HepG2 (cell line): Measurements from ENCODE around the gene FGD5. TPM values are rescaled to one million over a fixed set of nuclear protein-coding genes. Genes with fewer than 3 reads are reported as not detected.

Experiments used
- ARID2 ChIP-seq: sonication (generic); formaldehyde crosslinking; IDR thresholded peaks from 2 replicates; pipeline ENCODE4 v1.8.1; 2022; ENCODE audit warnings: mild to moderate bottlenecking, missing genetic modification reagents, borderline replicate concordance
- ASH2L ChIP-seq: fragments of 300-600, 200-600 bp; sonication (generic); IDR thresholded peaks from 2 replicates; pipeline ENCODE4 v1.7.0; 2017; ENCODE audit warnings: low read depth, mild to moderate bottlenecking, moderate library complexity, mixed read lengths, low read length; ENCODE audit not compliant: insufficient read length
- CENPT ChIP-seq: sonication (generic); formaldehyde crosslinking; IDR thresholded peaks from 2 replicates; pipeline ENCODE4 v1.8.0; 2022; ENCODE audit warnings: low read depth, mild to moderate bottlenecking, moderate library complexity, missing genetic modification reagents
- MIER2 ChIP-seq: IDR thresholded peaks from 2 replicates; pipeline ENCODE4 v1.6.1; 2016; ENCODE audit warnings: missing biosample characterization, missing genetic modification reagents
- NCOA1 ChIP-seq: sonication (generic); formaldehyde crosslinking; IDR thresholded peaks from 2 replicates; pipeline ENCODE4 v1.9.0; 2021; ENCODE audit warnings: missing genetic modification reagents
- PRDM10 ChIP-seq: sonication (generic); formaldehyde crosslinking; IDR thresholded peaks from 2 replicates; pipeline ENCODE4 v1.4.0; 2020; ENCODE audit warnings: low read depth, missing genetic modification reagents
- SOX5 ChIP-seq: IDR thresholded peaks from 2 replicates; pipeline ENCODE4 v1.6.1; 2016; ENCODE audit warnings: borderline replicate concordance
- ZBTB7B ChIP-seq: sonication (generic); formaldehyde crosslinking; IDR thresholded peaks from 2 replicates; pipeline ENCODE4 v1.4.0; 2020; ENCODE audit warnings: missing genetic modification reagents
- ZNF562 ChIP-seq: sonication (generic); formaldehyde crosslinking; IDR thresholded peaks from 2 replicates; pipeline ENCODE4 v1.8.0; 2022; ENCODE audit warnings: missing genetic modification reagents, borderline replicate concordance
- ZNF614 ChIP-seq: IDR thresholded peaks from 2 replicates; pipeline ENCODE4 v1.6.1; 2018; ENCODE audit warnings: missing biosample characterization, missing genetic modification reagents, inconsistent platforms, borderline replicate concordance
- ZNF737 ChIP-seq: sonication (generic); formaldehyde crosslinking; IDR thresholded peaks from 2 replicates; pipeline ENCODE4 v1.5.0; 2020; ENCODE audit warnings: missing genetic modification reagents, mild to moderate bottlenecking, borderline replicate concordance
- ZNF891 ChIP-seq: sonication (generic); formaldehyde crosslinking; IDR thresholded peaks from 2 replicates; pipeline ENCODE4 v1.5.0; 2020; ENCODE audit warnings: mild to moderate bottlenecking, missing genetic modification reagents
- polyA plus RNA-seq, 8 experiments: library from polyadenylated mRNA; depleted of rRNA in 3 of 8; stranded (reverse) in 7 of 8; unstranded in 1 of 8; fragments of >200 nt; fragmentation: Illumina TruSeq in 4 of 8; extraction: Trizol in 4 of 8; gene quantifications; 2 replicates each; pipeline versions ENCODE4 v1.2.1 to v1.2.3, GENCODE V29; 2011 to 2016; ENCODE audit warnings: low read depth in 4 of 8, missing spikeins in 1 of 8, mixed read lengths in 1 of 8; ENCODE audit not compliant: insufficient read depth in 1 of 8
- total RNA-seq, 5 experiments: library from RNA; depleted of rRNA; stranded (reverse); fragments of >200 nt; fragmentation: Illumina TruSeq; extraction: Trizol; gene quantifications; 2 replicates each; pipeline ENCODE4 v1.2.3, GENCODE V29; 2016; ENCODE audit warnings: low read depth in 1 of 5
- TF ChIP-seq, protein P1 (sequence below): sonication (generic); formaldehyde crosslinking; IDR thresholded peaks from 2 replicates; pipeline ENCODE4 v1.4.0; 2020; ENCODE audit warnings: missing genetic modification reagents; ENCODE audit errors: not compliant biosample characterization
- TF ChIP-seq, protein P2 (sequence below): sonication (generic); formaldehyde crosslinking; IDR thresholded peaks from 2 replicates; pipeline ENCODE4 v1.5.0; 2020; ENCODE audit warnings: missing genetic modification reagents
- TF ChIP-seq, protein P3 (sequence below): sonication (generic); formaldehyde crosslinking; IDR thresholded peaks from 2 replicates; pipeline ENCODE4 v1.4.0; 2020; ENCODE audit warnings: missing genetic modification reagents
- TF ChIP-seq, protein P4 (sequence below): sonication (generic); formaldehyde crosslinking; IDR thresholded peaks from 2 replicates; pipeline ENCODE4 v1.4.0; 2020; ENCODE audit warnings: low read depth, mild to moderate bottlenecking, missing genetic modification reagents
- TF ChIP-seq, protein P5 (sequence below): sonication (generic); formaldehyde crosslinking; IDR thresholded peaks from 2 replicates; pipeline ENCODE4 v1.4.0; 2020; ENCODE audit warnings: missing genetic modification reagents

The FGD5 gene
- total and polyA plus RNA-seq, 2 of the 13 experiments (the other 11 are each of a cell fraction or from before 2014, with no cell fraction given) = 0.17 TPM; not detected in 1

- peak; percentile 68 for TF ChIP-seq PRDM10
- TF ChIP-seq, protein P1, sequence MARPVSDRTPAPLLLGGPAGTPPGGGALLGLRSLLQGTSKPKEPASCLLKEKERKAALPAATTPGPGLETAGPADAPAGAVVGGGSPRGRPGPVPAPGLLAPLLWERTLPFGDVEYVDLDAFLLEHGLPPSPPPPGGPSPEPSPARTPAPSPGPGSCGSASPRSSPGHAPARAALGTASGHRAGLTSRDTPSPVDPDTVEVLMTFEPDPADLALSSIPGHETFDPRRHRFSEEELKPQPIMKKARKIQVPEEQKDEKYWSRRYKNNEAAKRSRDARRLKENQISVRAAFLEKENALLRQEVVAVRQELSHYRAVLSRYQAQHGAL (CRISPR knock-in tag) = no peak
- TF ChIP-seq, protein P2, sequence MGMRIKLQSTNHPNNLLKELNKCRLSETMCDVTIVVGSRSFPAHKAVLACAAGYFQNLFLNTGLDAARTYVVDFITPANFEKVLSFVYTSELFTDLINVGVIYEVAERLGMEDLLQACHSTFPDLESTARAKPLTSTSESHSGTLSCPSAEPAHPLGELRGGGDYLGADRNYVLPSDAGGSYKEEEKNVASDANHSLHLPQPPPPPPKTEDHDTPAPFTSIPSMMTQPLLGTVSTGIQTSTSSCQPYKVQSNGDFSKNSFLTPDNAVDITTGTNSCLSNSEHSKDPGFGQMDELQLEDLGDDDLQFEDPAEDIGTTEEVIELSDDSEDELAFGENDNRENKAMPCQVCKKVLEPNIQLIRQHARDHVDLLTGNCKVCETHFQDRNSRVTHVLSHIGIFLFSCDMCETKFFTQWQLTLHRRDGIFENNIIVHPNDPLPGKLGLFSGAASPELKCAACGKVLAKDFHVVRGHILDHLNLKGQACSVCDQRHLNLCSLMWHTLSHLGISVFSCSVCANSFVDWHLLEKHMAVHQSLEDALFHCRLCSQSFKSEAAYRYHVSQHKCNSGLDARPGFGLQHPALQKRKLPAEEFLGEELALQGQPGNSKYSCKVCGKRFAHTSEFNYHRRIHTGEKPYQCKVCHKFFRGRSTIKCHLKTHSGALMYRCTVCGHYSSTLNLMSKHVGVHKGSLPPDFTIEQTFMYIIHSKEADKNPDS (CRISPR knock-in tag) = no peak
- TF ChIP-seq, protein P3, sequence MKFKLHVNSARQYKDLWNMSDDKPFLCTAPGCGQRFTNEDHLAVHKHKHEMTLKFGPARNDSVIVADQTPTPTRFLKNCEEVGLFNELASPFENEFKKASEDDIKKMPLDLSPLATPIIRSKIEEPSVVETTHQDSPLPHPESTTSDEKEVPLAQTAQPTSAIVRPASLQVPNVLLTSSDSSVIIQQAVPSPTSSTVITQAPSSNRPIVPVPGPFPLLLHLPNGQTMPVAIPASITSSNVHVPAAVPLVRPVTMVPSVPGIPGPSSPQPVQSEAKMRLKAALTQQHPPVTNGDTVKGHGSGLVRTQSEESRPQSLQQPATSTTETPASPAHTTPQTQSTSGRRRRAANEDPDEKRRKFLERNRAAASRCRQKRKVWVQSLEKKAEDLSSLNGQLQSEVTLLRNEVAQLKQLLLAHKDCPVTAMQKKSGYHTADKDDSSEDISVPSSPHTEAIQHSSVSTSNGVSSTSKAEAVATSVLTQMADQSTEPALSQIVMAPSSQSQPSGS (CRISPR knock-in tag) = no peak
- no peak for TF ChIP-seq ZNF737 (CRISPR knock-in tag)
- no peak for TF ChIP-seq MIER2 (CRISPR knock-in tag)
- TF ChIP-seq ZNF891 (CRISPR knock-in tag) = no peak
- no peak for TF ChIP-seq NCOA1 (CRISPR knock-in tag)
- TF ChIP-seq, protein P4, sequence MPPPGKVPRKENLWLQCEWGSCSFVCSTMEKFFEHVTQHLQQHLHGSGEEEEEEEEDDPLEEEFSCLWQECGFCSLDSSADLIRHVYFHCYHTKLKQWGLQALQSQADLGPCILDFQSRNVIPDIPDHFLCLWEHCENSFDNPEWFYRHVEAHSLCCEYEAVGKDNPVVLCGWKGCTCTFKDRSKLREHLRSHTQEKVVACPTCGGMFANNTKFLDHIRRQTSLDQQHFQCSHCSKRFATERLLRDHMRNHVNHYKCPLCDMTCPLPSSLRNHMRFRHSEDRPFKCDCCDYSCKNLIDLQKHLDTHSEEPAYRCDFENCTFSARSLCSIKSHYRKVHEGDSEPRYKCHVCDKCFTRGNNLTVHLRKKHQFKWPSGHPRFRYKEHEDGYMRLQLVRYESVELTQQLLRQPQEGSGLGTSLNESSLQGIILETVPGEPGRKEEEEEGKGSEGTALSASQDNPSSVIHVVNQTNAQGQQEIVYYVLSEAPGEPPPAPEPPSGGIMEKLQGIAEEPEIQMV (CRISPR knock-in tag) = no peak
- TF ChIP-seq ZBTB7B (CRISPR knock-in tag) = no peak
- TF ChIP-seq CENPT = no peak
- TF ChIP-seq, protein P5, sequence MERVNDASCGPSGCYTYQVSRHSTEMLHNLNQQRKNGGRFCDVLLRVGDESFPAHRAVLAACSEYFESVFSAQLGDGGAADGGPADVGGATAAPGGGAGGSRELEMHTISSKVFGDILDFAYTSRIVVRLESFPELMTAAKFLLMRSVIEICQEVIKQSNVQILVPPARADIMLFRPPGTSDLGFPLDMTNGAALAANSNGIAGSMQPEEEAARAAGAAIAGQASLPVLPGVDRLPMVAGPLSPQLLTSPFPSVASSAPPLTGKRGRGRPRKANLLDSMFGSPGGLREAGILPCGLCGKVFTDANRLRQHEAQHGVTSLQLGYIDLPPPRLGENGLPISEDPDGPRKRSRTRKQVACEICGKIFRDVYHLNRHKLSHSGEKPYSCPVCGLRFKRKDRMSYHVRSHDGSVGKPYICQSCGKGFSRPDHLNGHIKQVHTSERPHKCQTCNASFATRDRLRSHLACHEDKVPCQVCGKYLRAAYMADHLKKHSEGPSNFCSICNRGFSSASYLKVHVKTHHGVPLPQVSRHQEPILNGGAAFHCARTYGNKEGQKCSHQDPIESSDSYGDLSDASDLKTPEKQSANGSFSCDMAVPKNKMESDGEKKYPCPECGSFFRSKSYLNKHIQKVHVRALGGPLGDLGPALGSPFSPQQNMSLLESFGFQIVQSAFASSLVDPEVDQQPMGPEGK (CRISPR knock-in tag) = peak; percentile 58
- TF ChIP-seq ASH2L = peak; percentile 94
- no peak for TF ChIP-seq ARID2 (CRISPR knock-in tag)
- no peak for TF ChIP-seq ZNF562
- peak; percentile 69; the same call in 1 of the 2 replicates for TF ChIP-seq ZNF614
- no peak for TF ChIP-seq SOX5 (CRISPR knock-in tag)
Observed at GRCh38 chr3:14947886-14948608, 129.3 kb downstream of the FGD5 start (continued).
